Tibial artery (tissue), 4 donors: ENCODE data around the gene YRDC.

Source experiments
- DNase-seq, 2 donors: peaks; one replicate each; pipeline ENCODE4 v3.0.0-alpha.2; 2019
- H3K27ac ChIP-seq, 2 donors: fragments of 200-600 bp; sonication (generic) in 1 of 2; 1 replicate in 1 of 2; 2 replicates in 1 of 2; pipeline ENCODE4 v1.5.1; 2018 to 2019; ENCODE audit warnings: mild to moderate bottlenecking in 1 of 2
- H3K27me3 ChIP-seq, 2 donors: fragments of 200-600 bp; sonication (generic) in 1 of 2; one replicate each; pipeline versions ENCODE4 v1.5.1 to v1.6.0; 2016 to 2019
- H3K36me3 ChIP-seq, 3 donors: fragments of 200-600 bp; sonication (generic) in 2 of 3; one replicate each; pipeline ENCODE4 v1.5.1; 2016 to 2019; ENCODE audit warnings: mild to moderate bottlenecking in 2 of 3
- H3K4me1 ChIP-seq, 4 donors: fragments of 200-600 bp; sonication (generic) in 2 of 4; 1 replicate in 3 of 4; 2 replicates in 1 of 4; pipeline ENCODE4 v1.5.1; 2016 to 2019
- H3K4me3 ChIP-seq, 2 donors: fragments of 200-600 bp; sonication (generic) in 1 of 2; 1 replicate in 1 of 2; 2 replicates in 1 of 2; pipeline ENCODE4 v1.5.1; 2018 to 2019; ENCODE audit warnings: mild to moderate bottlenecking in 2 of 2
- H3K9me3 ChIP-seq, 3 donors: fragments of 200-600 bp; sonication (generic) in 1 of 3; one replicate each; pipeline ENCODE4 v1.5.1; 2016 to 2019
- CTCF ChIP-seq, 2 experiments: fragments of 200-600 bp in 1 of 2; fragments of 450-650 bp in 1 of 2; IDR thresholded peaks; one replicate each; pipeline ENCODE4 v1.5.1; 2017 to 2019; ENCODE audit warnings: antibody characterized with exemption in 2 of 2, mild to moderate bottlenecking in 1 of 2, moderate library complexity in 1 of 2
- intact Hi-C: fragments of 100-400 bp; cut with DNase I; formaldehyde crosslinking; loops from one replicate; pipeline ENCODE4 v1.15.0; 2023; ENCODE audit warnings: low total_unique reads

The YRDC gene

GRCh38 chr1:37795340-37796125, 12.5 kb downstream of the YRDC start:
- no peak for DNase-seq
- Histone ChIP-seq H3K27ac (no peak overlapping the region), H3K27me3 (peaks cover 0 to 5% of the 10 kb centered on the region in 2 donors), H3K4me1 (peaks cover 0 to 25% (median 18%) of the 10 kb centered on the region in 4 donors), H3K36me3 (peaks cover 0 to 14% (median 8%) of the 10 kb centered on the region in 3 donors), H3K4me3 (no peak overlapping the region), H3K9me3 (no peaks in the 10 kb centered on the region)
- intact Hi-C loops: no loop called here
- TF ChIP-seq CTCF (IDR thresholded peaks at IDR 0.05): no peak

GRCh38 chr1:37794372-37795339, 13.4 kb downstream of the YRDC start:
- DNase-seq: no peak
- peak overlapping the region; percentile 55 to 67 for H3K4me3 ChIP-seq
- peaks cover 0 to 6% (median 0%) of the 10 kb centered on the region in 3 donors for H3K36me3 ChIP-seq
- TF ChIP-seq CTCF (IDR thresholded peaks at IDR 0.05): no peak
- H3K27me3 ChIP-seq: peaks cover 0 to 7% of the 10 kb centered on the region in 2 donors
- no peaks in the 10 kb centered on the region for H3K9me3 ChIP-seq
- H3K4me1 ChIP-seq: peaks cover 0 to 25% (median 18%) of the 10 kb centered on the region in 4 donors
- H3K27ac ChIP-seq: no peak overlapping the region
- intact Hi-C loops: no loop called here

- no peaks in the 10 kb centered on the region for H3K36me3 ChIP-seq
- TF ChIP-seq CTCF (IDR thresholded peaks at IDR 0.05): no peak
- H3K9me3 ChIP-seq: no peaks in the 10 kb centered on the region
- intact Hi-C loops: no loop called here
- H3K4me3 ChIP-seq: peak within 1 kb of the TSS; percentile 55 to 67
- DNase-seq: peak; percentile 23 to 68
- peaks cover 0 to 8% of the 10 kb centered on the region in 2 donors for H3K27me3 ChIP-seq
- H3K27ac ChIP-seq: no peak within 1 kb of the TSS
- H3K4me1 ChIP-seq: peaks cover 0 to 25% (median 18%) of the 10 kb centered on the region in 4 donors
Measured at GRCh38 chr1:37793773-37794371, 14.1 kb downstream of the YRDC start, which contains the start of gene MANEAL. TSS of gene MANEAL (plus strand) at chr1:37793847. CDS start at chr1:37794183, 336 bp downstream.

GRCh38 chr1:37792943-37793686, 14.9 kb downstream of the YRDC start:
- TF ChIP-seq CTCF (IDR thresholded peaks at IDR 0.05): no peak
- DNase-seq: no peak
- no peaks in the 10 kb centered on the region for H3K36me3 ChIP-seq
- no peak overlapping the region for H3K27ac ChIP-seq
- peaks cover 0 to 14% of the 10 kb centered on the region in 2 donors for H3K27me3 ChIP-seq
- peak overlapping the region; percentile 55 to 67 for H3K4me3 ChIP-seq
- H3K9me3 ChIP-seq: no peaks in the 10 kb centered on the region
- intact Hi-C loops: no loop called here
- peaks cover 0 to 25% (median 18%) of the 10 kb centered on the region in 4 donors for H3K4me1 ChIP-seq

- no peak overlapping the region for H3K27ac ChIP-seq
- intact Hi-C loops: no loop called here
- H3K4me1 ChIP-seq: no peaks in the 10 kb centered on the region
- TF ChIP-seq CTCF (IDR thresholded peaks at IDR 0.05): no peak
- H3K9me3 ChIP-seq: no peaks in the 10 kb centered on the region
- DNase-seq: no peak
- H3K27me3 ChIP-seq: peaks cover 0 to 23% of the 10 kb centered on the region in 2 donors
- H3K4me3 ChIP-seq: no peak overlapping the region
- no peaks in the 10 kb centered on the region for H3K36me3 ChIP-seq
Measured at GRCh38 chr1:37782491-37782890, 25.5 kb downstream of the YRDC start.
